Upper lobe of right lung (tissue), 1 donor: Measurements from ENCODE around the gene CTDSP2. TPM values are rescaled to one million over a fixed set of nuclear protein-coding genes. Genes with fewer than 3 reads are reported as not detected.
A peak's percentile ranks its signal among the peaks of the same experiment; 100 is the strongest.

Experiments
- ATAC-seq: fragments of 200-7000 bp; cut with Tn5 transposase; one replicate; pipeline ENCODE4 v1.9.1; 2020; ENCODE audit warnings: mild to moderate bottlenecking, moderate library complexity
- DNase-seq: peaks from one replicate; pipeline ENCODE4 v3.0.0-alpha.2; 2020
- H3K27ac ChIP-seq: fragments of 200-600 bp; one replicate; pipeline ENCODE4 v1.8.0; 2022
- H3K27me3 ChIP-seq: fragments of 200-600 bp; one replicate; pipeline ENCODE4 v1.8.0; 2022; ENCODE audit warnings: mild to moderate bottlenecking
- H3K36me3 ChIP-seq: fragments of 200-600 bp; one replicate; pipeline ENCODE4 v1.8.0; 2022
- H3K4me1 ChIP-seq: fragments of 200-600 bp; one replicate; pipeline ENCODE4 v1.8.0; 2022
- H3K4me3 ChIP-seq: fragments of 200-600 bp; one replicate; pipeline ENCODE4 v1.8.0; 2022; ENCODE audit warnings: mild to moderate bottlenecking
- H3K9me3 ChIP-seq: fragments of 200-600 bp; one replicate; pipeline ENCODE4 v1.8.0; 2022
- CTCF ChIP-seq: fragments of 200-600 bp; IDR thresholded peaks from one replicate; pipeline ENCODE4 v1.8.0; 2022; ENCODE audit warnings: antibody characterized with exemption
- intact Hi-C: fragments of 100-400 bp; cut with DNase I; formaldehyde crosslinking; loops from one replicate; pipeline ENCODE4 v1.11.0; 2022
- total RNA-seq: library from RNA; stranded (reverse); fragmentation: NEBNext Ultra II Directional; extraction: Animal tissue kit (Norgen Biotek cat#: 25700); gene quantifications from one replicate; pipeline ENCODE4 v1.2.1, GENCODE V29; 2021
- donor health status: DM: no; HTN: yes; CAD: no; lungs with severe emphysema.

The CTDSP2 gene
- total RNA-seq, 1 donor from 2014 or later, result 217 TPM

GRCh38 chr12:57842342-57843294 lies 3.9 kb downstream of the CTDSP2 start:
- Histone ChIP-seq H3K27me3 (no peaks in the 10 kb centered on the region), H3K27ac (peak overlapping the region; percentile 100), H3K4me3 (peak overlapping the region; percentile 99), H3K36me3 (no peaks in the 10 kb centered on the region), H3K9me3 (no peaks in the 10 kb centered on the region), H3K4me1 (peaks cover 71% of the 10 kb centered on the region)
- intact Hi-C loops, result no loop called here
- ATAC-seq, result no peak
- no peak for DNase-seq
- TF ChIP-seq CTCF, result no peak

GRCh38 chr12:57841445-57841844 lies 5.1 kb downstream of the CTDSP2 start:
- DNase-seq (no peak), ATAC-seq (no peak)
- Histone ChIP-seq H3K4me3 (no peak overlapping the region), H3K9me3 (no peaks in the 10 kb centered on the region), H3K4me1 (peaks cover 79% of the 10 kb centered on the region), H3K27ac (no peak overlapping the region), H3K27me3 (no peaks in the 10 kb centered on the region), H3K36me3 (no peaks in the 10 kb centered on the region)
- intact Hi-C loops, result no loop called here
- no peak for TF ChIP-seq CTCF

DNA sequence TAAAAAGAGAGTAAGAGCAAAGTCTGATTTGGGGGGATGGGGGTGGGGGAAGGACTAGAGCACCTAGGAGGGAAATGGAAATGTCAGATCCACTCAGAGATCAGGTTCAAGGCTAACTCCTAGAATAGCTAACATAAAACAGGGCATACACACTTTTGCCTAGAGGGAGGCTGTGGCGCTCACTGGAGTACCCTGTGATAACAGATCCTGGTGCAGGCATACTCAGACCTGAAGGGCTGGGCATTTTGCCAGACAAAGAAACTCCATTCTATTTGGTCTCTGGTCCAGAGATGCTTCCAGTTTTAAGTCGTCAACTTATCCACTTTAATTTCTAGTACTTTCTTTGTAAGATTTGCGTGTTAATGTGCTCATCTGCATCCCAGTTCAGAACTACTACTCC lies 5.8 kb downstream of the CTDSP2 start:
- Histone ChIP-seq H3K27me3 (no peaks in the 10 kb centered on the region), H3K9me3 (no peaks in the 10 kb centered on the region), H3K4me3 (peak overlapping the region; percentile 0), H3K36me3 (no peaks in the 10 kb centered on the region), H3K4me1 (peaks cover 86% of the 10 kb centered on the region), H3K27ac (peak overlapping the region; percentile 61)
- intact Hi-C loops, result no loop called here
- ATAC-seq (no peak), DNase-seq (no peak)
- no peak for TF ChIP-seq CTCF

- H3K27ac ChIP-seq, result peak overlapping the region; percentile 61
- intact Hi-C loops, result loop anchor here (5.0 kb wide), 1 partner anchor 57 kb away; no protein-coding TSS in a partner anchor
- ATAC-seq, result no peak
- peaks cover 93% of the 10 kb centered on the region for H3K4me1 ChIP-seq
- H3K27me3 ChIP-seq, result no peaks in the 10 kb centered on the region
- H3K36me3 ChIP-seq, result no peaks in the 10 kb centered on the region
- no peak for TF ChIP-seq CTCF
- no peaks in the 10 kb centered on the region for H3K9me3 ChIP-seq
- peak overlapping the region; percentile 12 for H3K4me3 ChIP-seq
- DNase-seq, result no peak
Measured at GRCh38 chr12:57839996-57840395, 6.5 kb downstream of the CTDSP2 start.

DNA sequence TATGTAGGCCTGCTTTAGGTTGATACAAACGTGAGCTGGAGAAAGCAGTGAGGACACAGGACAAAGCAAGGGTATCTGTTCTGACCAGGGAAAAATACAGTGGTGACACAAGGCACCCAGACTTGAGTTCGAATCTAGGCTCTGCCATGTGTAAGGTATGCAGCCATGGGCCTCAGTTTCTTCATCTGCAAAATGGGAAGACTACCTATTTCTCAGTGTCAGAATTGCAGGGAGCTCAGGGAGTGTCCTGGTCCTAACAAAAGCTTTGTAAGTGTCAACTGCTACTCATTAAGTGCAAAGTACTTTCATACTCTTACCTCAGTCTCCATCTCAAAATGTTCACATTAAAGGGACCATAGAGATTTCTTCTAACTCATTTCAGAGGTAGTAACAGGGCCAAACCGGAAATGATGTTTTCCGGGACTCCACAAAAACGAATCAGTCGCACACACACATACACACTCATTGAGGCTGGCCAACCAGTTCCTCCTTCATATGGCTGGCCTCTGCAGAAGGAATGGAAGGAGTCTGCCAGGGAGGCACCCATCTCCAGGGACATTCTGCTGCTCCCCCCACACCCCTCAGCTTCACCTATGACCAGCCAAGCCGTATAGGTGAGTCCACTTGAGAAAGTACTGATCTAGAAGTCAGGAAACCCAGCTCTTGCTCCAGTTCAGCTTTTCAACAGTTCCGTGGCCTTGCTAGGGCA lies 7.8 kb downstream of the CTDSP2 start:
- no peak for DNase-seq
- H3K4me3 ChIP-seq, result peak overlapping the region; percentile 3
- H3K27ac ChIP-seq, result peak overlapping the region; percentile 61
- intact Hi-C loops, result loop anchor here (5.0 kb wide), 1 partner anchor 59 kb away; no protein-coding TSS in a partner anchor
- peak; percentile 4 for ATAC-seq
- no peak for TF ChIP-seq CTCF
- peaks cover 100% of the 10 kb centered on the region for H3K4me1 ChIP-seq
- no peaks in the 10 kb centered on the region for H3K27me3 ChIP-seq
- no peaks in the 10 kb centered on the region for H3K36me3 ChIP-seq
- H3K9me3 ChIP-seq, result no peaks in the 10 kb centered on the region
